K562 (cell line): ENCODE results near the gene HLA-DQB1. TPM values are rescaled to one million over a fixed set of nuclear protein-coding genes. Genes with fewer than 3 reads are reported as not detected.

Experiments
- ATAC-seq: fragments of 200-7000 bp; cut with Tn5 transposase; 3 replicates; pipeline ENCODE4 v1.9.1; 2020; ENCODE audit warnings: moderate library complexity
- BruUV-seq: library from RNA; stranded (reverse); fragments of 400-500 nt; replicated peaks from 2 replicates; lab custom pipeline; 2021; lab: Mats Ljungman, UMichigan
- CTCF ChIA-PET: fragments of 300-600 bp; formaldehyde crosslinking; extraction: SDS; loops from one replicate; lab custom pipeline; 2021; ENCODE audit warnings: low intra/inter-chr PET ratio; lab: Yijun Ruan, JAX
- POLR2A ChIA-PET: fragments of 300-600, 350-650 bp; sonication (Branson Sonifier 250); formaldehyde crosslinking; extraction: SDS; loops from one replicate; lab custom pipeline; 2021; ENCODE audit warnings: antibody characterized with exemption, inconsistent platforms; lab: Yijun Ruan, JAX
- DNase-seq, 4 experiments: peaks; one replicate each; pipeline versions ENCODE4 v3.0.0 to v3.0.0-alpha.2; 2011 to 2018; ENCODE audit warnings: low spot score in 3 of 4, mixed read lengths in 3 of 4; ENCODE audit errors: extremely low read depth in 1 of 4
- FAIRE-seq: peaks from 2 replicates; lab custom pipeline; 2011; peaks lifted over from hg19 to GRCh38; lab: Jason Lieb, UNC
- H2AFZ ChIP-seq: 2 replicates; pipeline ENCODE4 v1.6.0; 2011; ENCODE audit warnings: low read depth, low read length, control low read depth, inconsistent platforms
- H3K27ac ChIP-seq: fragments of 200-600 bp; 3 replicates; pipeline ENCODE4 v1.8.0; 2011; ENCODE audit warnings: low read depth, mild to moderate bottlenecking, control low read depth, inconsistent platforms, low read length, moderate library complexity, mixed read lengths; ENCODE audit errors: extremely low read depth
- H3K27me3 ChIP-seq, 2 experiments: fragments of 300-600 bp in 1 of 2; 2 replicates in 1 of 2; 3 replicates in 1 of 2; pipeline versions ENCODE4 v1.6.0 to v1.8.0; 2011; ENCODE audit warnings: inconsistent platforms in 2 of 2, low read length in 2 of 2, mild to moderate bottlenecking in 1 of 2, mixed read lengths in 1 of 2, moderate library complexity in 1 of 2; ENCODE audit not compliant: control insufficient read depth in 2 of 2, insufficient read depth in 2 of 2
- H3K36me3 ChIP-seq: fragments of 300-600 bp; 3 replicates; pipeline ENCODE4 v1.8.0; 2011; ENCODE audit warnings: mild to moderate bottlenecking, low read length, inconsistent platforms; ENCODE audit not compliant: control insufficient read depth, insufficient read depth
- H3K4me1 ChIP-seq, 2 experiments: fragments of 200-600 bp in 1 of 2; replicated peaks in 1 of 2; 2 replicates in 1 of 2; 3 replicates in 1 of 2; pipeline versions ENCODE4 v1.5.1 to v1.8.0; 2011; ENCODE audit warnings: inconsistent platforms in 2 of 2, low read length in 2 of 2, mild to moderate bottlenecking in 1 of 2, mixed read lengths in 1 of 2, moderate library complexity in 1 of 2; ENCODE audit not compliant: control insufficient read depth in 2 of 2, insufficient read depth in 2 of 2
- H3K4me2 ChIP-seq: 2 replicates; pipeline ENCODE4 v1.6.1; 2011; ENCODE audit warnings: low read length, control low read depth, inconsistent platforms, mixed read lengths; ENCODE audit not compliant: insufficient read depth
- H3K4me3 ChIP-seq: fragments of 200-600 bp; sonication (generic), shearing (Covaris generic); 2 replicates; pipeline ENCODE4 v1.5.1; 2016; ENCODE audit warnings: control low read depth, inconsistent platforms
- H3K79me2 ChIP-seq: fragments of 200-600 bp; 3 replicates; pipeline ENCODE4 v1.8.0; 2011; ENCODE audit warnings: low read length, inconsistent platforms; ENCODE audit not compliant: control insufficient read depth, insufficient read depth
- H3K9ac ChIP-seq, 2 experiments: 2 replicates each; pipeline versions ENCODE4 v1.6.0 to v1.6.1; 2011; ENCODE audit warnings: low read depth in 2 of 2, low read length in 2 of 2, control low read depth in 1 of 2, inconsistent platforms in 1 of 2, mild to moderate bottlenecking in 1 of 2, mixed read lengths in 1 of 2; ENCODE audit not compliant: insufficient read depth in 1 of 2
- H3K9me1 ChIP-seq: one replicate; pipeline ENCODE4 v1.6.0; 2011; ENCODE audit warnings: inconsistent platforms, mild to moderate bottlenecking, low read length, moderate library complexity; ENCODE audit not compliant: control insufficient read depth, insufficient read depth
- H3K9me3 ChIP-seq: replicated peaks from 2 replicates; pipeline ENCODE4 v1.5.1; 2011; ENCODE audit warnings: low read depth, low read length, inconsistent platforms; ENCODE audit not compliant: control insufficient read depth, insufficient read depth
- H4K20me1 ChIP-seq: replicated peaks from 2 replicates; pipeline ENCODE4 v1.6.1; 2011; ENCODE audit warnings: low read length, inconsistent platforms, mixed read lengths; ENCODE audit not compliant: control insufficient read depth, insufficient read depth
- ARID2 ChIP-seq: fragments of 450-650 bp; IDR thresholded peaks from 2 replicates; pipeline ENCODE4 v1.6.1; 2017; ENCODE audit warnings: antibody characterized with exemption, mild to moderate bottlenecking
- CREM ChIP-seq: IDR thresholded peaks from 2 replicates; pipeline ENCODE4 v1.6.1; 2014; ENCODE audit warnings: antibody characterized with exemption, low read depth
- CSDE1 ChIP-seq, 2 experiments: fragments of 450-650 bp; IDR thresholded peaks; 2 replicates each; pipeline ENCODE4 v1.6.1; 2016; ENCODE audit warnings: mild to moderate bottlenecking in 1 of 2
- EZH2 ChIP-seq: IDR thresholded peaks from 2 replicates; pipeline ENCODE4 v1.6.1; 2012; ENCODE audit warnings: low read depth, mild to moderate bottlenecking, inconsistent platforms, low read length, borderline replicate concordance
- HNRNPLL ChIP-seq: fragments of 200-400 bp; formaldehyde crosslinking; IDR thresholded peaks from 2 replicates; pipeline ENCODE4 v1.6.1; 2017; ENCODE audit warnings: low read length, low read depth, mild to moderate bottlenecking; ENCODE audit not compliant: poor library complexity, severe bottlenecking
- WHSC1 ChIP-seq: IDR thresholded peaks from one replicate; pipeline ENCODE4 v1.6.1; 2012; ENCODE audit warnings: low read length, control low read depth, inconsistent platforms
- ZNF140 ChIP-seq: fragments of 250-450 bp; sonication (Bioruptor Pico); IDR thresholded peaks from 2 replicates; pipeline ENCODE4 v1.8.0; 2021; ENCODE audit warnings: moderate library complexity, mild to moderate bottlenecking, inconsistent platforms
- ZNF212 ChIP-seq: fragments of 450-650 bp; formaldehyde crosslinking; IDR thresholded peaks from 2 replicates; pipeline ENCODE4 v1.4.0; 2020; ENCODE audit warnings: mild to moderate bottlenecking
- ZNF695 ChIP-seq: fragments of 450-650 bp; formaldehyde crosslinking; IDR thresholded peaks from 2 replicates; pipeline ENCODE4 v1.4.0; 2020; ENCODE audit warnings: mild to moderate bottlenecking, moderate library complexity
- WGBS: fragments of 100-300 bp; shearing (Covaris generic); methylation state at CpG from one replicate; pipeline ENCODE4 v1.1.6; 2016; ENCODE audit warnings: low coverage, mixed read lengths; ENCODE audit not compliant: insufficient coverage; ENCODE audit errors: missing lambda C conversion rate; 5-methylcytosine and 5-hydroxymethylcytosine counted together
- in situ Hi-C: fragments of 300-500 bp; cut with MboI; formaldehyde crosslinking; loops from 4 replicates; pipeline ENCODE4 v1.15.0; 2018; ENCODE audit warnings: inconsistent platforms, mixed read lengths
- intact Hi-C: fragments of 100-400 bp; cut with micrococcal nuclease; formaldehyde crosslinking; loops from 2 replicates; pipeline ENCODE4 v1.14.2; 2022
- polyA plus RNA-seq, 8 experiments: library from polyadenylated mRNA; depleted of rRNA in 4 of 8; stranded (reverse) in 5 of 8; unstranded in 3 of 8; fragments of >200 nt; fragmentation: Nextera tagmentation in 2 of 8; fragmentation: Illumina TruSeq in 1 of 8; extraction: Ambion mirVana in 2 of 8; extraction: Trizol in 1 of 8; gene quantifications; 2 replicates each; pipeline versions ENCODE4 v1.2.1 to v1.2.3, GENCODE V29; 2011 to 2014; ENCODE audit warnings: inconsistent platforms in 1 of 8, missing spikeins in 1 of 8
- total RNA-seq, 7 experiments: library from RNA; depleted of rRNA in 6 of 7; stranded (reverse); fragments of >200 nt in 6 of 7; fragmentation: Illumina TruSeq in 2 of 7; extraction: Trizol in 2 of 7; gene quantifications; 2 replicates each; pipeline versions ENCODE4 v1.2.1 to v1.2.3, GENCODE V29; 2011 to 2021; ENCODE audit warnings: low replicate concordance in 1 of 7

The HLA-DQB1 gene
- total and polyA plus RNA-seq, 9 of the 15 experiments (the other 6 are each of a cell fraction or from before 2014, with no cell fraction given), result 0.29 TPM; not detected in 8

DNA sequence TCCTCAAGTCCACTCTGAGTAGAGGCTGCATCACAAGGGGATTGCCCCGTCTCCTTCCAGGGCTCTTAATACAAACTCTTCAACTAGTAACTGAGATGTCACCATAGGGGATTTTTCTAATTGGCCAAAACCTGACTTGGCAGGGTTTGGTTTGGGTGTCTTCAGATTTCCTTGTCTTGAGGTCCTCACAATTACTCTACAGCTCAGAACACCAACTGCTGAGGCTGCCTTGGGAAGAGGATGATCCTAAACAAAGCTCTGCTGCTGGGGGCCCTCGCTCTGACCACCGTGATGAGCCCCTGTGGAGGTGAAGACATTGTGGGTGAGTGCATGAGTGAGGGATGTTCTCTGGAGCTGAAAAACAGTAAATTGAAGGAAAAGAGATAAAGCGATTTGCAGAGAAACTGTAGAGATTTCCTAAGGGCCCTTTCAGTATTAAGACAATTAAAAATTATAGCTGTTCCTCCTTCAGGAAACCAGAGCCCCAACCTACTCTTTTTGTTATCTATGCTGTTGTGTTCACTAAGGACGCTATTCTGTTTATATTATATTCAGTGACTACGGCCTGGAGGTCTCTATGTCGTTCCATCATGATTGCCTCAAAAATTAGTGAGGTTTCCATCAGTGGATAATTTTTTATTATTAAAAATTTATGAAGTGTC, 29.1 kb downstream of the HLA-DQB1 start, which contains the start of gene HLA-DQA1:
Gene HLA-DQA1, plus strand, starts transcription at position 188 of the 662 bp plus-strand sequence. Its CDS starts 53 bp downstream, at position 241.
- no peak for DNase-seq
- no peaks in the 10 kb centered on the region for H4K20me1 ChIP-seq
- in situ Hi-C loops, result loop anchor here (5.0 kb wide), 1 partner anchor 105 kb away; the partner anchor contains the start of gene HLA-DQA2
- H2AFZ ChIP-seq, result no peak within 1 kb of the TSS
- H3K4me3 ChIP-seq, result no peak within 1 kb of the TSS
- BruUV-seq, result no TSS peak
- ATAC-seq, result no peak
- H3K9ac ChIP-seq, result no peak within 1 kb of the TSS
- H3K27me3 ChIP-seq, result no peaks in the 10 kb centered on the region
- no peaks in the 10 kb centered on the region for H3K9me3 ChIP-seq
- TF ChIP-seq HNRNPLL, result no peak
- no peak for TF ChIP-seq WHSC1
- TF ChIP-seq ZNF695 (CRISPR knock-in tag), result no peak
- no peak for TF ChIP-seq EZH2
- TF ChIP-seq ARID2, result no peak
- no peak for TF ChIP-seq ZNF212 (CRISPR knock-in tag)
- no peak for TF ChIP-seq CREM
- TF ChIP-seq ZNF140 (CRISPR knock-in tag), result no peak
- no peak for TF ChIP-seq CSDE1 (IDR thresholded peaks at IDR 0.05)
- intact Hi-C loops, result no loop called here
- WGBS, result 0% methylated on average over 7 of the region's 7 CpGs
- no peak for FAIRE-seq
- no peaks in the 10 kb centered on the region for H3K9me1 ChIP-seq
- ChIA-PET CTCF (no interaction called here), POLR2A (no interaction called here)
- no peak within 1 kb of the TSS for H3K4me2 ChIP-seq
- H3K4me1 ChIP-seq, result no peaks in the 10 kb centered on the region
- H3K79me2 ChIP-seq, result no peaks in the 10 kb centered on the region
- no peaks in the 10 kb centered on the region for H3K36me3 ChIP-seq
- no peak within 1 kb of the TSS for H3K27ac ChIP-seq
